ENCODE results near the gene ADAP1.
"Not testable (repeated sequence)": the region's sequence is repeated elsewhere in the genome, so short reads cannot be mapped to it uniquely, and the experiment has no call there.

Gene ADAP1

DNA sequence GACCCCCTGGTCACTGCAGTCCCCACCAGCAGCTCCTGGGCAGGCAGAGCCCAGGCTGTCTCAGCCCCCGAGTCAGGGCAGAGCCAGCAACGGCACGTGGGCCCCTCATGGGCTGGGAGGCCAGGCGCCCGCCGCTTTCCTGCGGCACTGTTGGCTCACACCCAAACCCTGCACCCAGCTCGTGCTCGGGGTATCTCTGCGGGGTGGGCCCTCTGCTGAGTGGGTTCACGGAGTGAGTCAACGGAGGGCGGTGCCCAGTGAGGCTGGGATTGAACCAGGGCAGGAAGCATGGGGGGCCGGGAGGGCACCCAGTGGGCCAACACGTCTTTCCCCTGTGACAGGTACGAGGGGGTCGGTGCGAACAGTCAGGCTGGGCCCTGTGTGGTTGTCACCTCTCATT, 28.9 kb downstream of the ADAP1 start:
- no peak for DNase-seq (ENCODE audit: low read depth)
- no peak for TF ChIP-seq CTCF (IDR thresholded peaks at IDR 0.05; ENCODE audit: low read depth, low read length, missing control alignments)
- no peak overlapping the region for H3K4me3 ChIP-seq (ENCODE audit: low read depth, low read length)

DNA sequence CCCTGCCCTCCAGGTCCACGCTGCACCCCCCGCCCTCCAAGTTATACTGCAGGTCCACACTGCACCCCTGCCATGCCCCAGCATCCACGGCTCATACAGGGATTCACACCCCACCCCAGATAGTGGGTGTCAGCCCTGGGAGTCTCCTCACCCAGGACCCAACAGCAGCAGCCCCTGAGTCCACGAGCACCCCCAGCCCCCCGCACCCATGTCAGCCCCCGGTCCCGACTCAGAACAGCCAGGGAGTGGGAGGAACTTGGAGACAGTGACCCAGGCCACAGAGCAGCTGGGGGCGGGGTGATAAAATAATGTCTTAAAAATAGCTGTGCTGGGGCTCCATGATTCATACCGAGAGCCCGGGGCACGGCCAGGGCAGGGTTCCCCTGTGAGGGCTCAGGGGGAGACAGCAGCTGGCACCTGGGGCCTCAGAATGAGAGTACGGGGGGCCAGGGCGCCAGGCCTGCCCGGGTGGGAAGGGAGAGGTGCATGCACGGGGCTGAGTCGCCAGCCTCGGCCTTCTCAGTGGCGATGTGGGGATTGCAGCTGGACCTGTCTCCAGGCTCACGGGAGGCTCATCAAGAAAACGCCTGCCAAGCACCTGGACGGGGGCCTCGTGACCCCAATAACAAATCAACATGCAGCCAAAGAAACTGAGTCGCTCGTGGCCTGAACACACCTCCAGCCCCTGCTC, 29.8 kb downstream of the ADAP1 start:
- peak overlapping the region; percentile 43 for H3K4me3 ChIP-seq (ENCODE audit: low read depth, low read length)
- no peak for TF ChIP-seq CTCF (IDR thresholded peaks at IDR 0.05; ENCODE audit: low read depth, low read length, missing control alignments)
- DNase-seq (ENCODE audit: low read depth): no peak

GRCh38 chr7:924042-924441, 30.4 kb downstream of the ADAP1 start:
- DNase-seq (ENCODE audit: low read depth): not testable (repeated sequence)
- peak overlapping the region; percentile 73 for H3K4me3 ChIP-seq (ENCODE audit: low read depth, low read length)

- peak; percentile 84 for DNase-seq (ENCODE audit: low read depth)
- no peak for TF ChIP-seq CTCF (IDR thresholded peaks at IDR 0.05; ENCODE audit: low read depth, low read length, missing control alignments)
- peak overlapping the region; percentile 73 for H3K4me3 ChIP-seq (ENCODE audit: low read depth, low read length)
Measured at GRCh38 chr7:923108-924041, 31.1 kb downstream of the ADAP1 start.

DNA sequence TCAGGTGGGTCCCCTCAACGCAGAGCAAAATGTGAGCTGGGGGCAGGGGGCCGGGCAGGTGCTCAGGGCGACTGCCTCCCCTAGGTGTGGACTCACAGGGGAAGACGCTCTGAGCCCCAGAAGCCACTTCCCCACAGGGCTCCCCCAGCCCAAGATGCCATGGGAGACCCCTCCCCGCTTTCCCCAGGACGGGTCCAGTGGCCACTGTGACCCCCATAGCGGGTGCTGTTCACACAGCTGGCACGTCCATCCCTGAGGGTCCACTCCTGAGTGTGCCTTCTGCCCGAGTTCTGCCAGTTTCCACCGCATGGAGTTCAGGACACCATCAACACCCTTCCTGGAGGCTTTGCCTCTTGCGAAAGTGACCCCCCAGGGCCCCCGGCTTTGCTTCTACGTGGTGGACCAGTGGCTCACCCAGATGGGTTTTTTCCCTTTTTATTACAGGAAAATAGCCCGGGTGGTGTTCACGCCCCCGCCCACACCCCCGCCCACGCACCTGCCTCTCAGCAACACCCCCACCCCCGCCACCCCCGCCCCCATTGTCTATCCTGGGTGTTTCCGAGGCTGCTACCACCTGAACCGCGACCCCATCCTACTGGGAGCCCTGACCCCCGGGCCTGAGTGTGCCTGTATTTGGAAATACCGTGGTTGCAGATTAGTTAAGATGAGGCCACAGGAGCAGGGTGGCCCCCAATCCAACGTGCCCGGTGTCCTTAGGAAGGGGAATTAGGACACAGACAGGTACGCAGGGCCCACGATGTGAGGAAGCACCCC, 32.0 kb downstream of the ADAP1 start:
- DNase-seq (ENCODE audit: low read depth): no peak
- H3K4me3 ChIP-seq (ENCODE audit: low read depth, low read length): peak overlapping the region; percentile 73

DNA sequence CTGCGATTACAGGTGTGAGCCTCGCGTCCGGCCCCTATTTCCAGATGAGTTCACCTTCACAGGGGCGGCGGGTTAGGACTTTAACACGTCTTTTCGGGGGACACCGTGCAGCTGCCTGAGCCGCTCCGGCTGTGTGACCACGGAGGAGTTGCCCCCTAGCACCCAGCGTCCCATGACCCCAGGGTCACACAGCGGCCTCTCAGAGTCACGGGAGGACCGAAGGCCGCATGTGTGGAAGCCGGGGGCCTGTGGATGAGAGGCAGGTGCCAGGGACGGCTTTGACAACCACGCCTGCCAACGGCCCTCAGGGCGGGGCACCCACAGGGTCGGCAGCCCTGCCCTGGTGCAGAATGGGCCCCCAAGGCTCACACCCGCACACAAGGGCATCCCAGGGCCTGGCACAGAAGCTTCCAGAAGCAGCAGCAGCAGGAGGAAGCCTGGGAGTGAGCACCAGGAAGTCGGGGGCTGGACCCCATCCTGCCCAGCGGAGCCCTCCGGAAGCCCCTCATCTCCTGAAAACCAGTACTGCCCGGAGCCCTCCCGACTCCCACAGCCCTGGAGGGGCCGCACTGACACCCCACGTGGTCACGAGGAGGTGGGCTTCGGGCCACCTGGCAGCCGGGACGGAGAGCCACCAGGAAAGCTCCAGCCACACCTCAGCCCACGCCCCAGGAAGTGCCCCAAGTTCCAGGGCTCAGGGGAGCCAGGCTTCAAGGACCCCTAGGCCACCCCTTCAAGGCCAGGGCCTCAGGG, 32.7 kb downstream of the ADAP1 start:
- no peak for DNase-seq (ENCODE audit: low read depth)
- peak overlapping the region; percentile 48 for H3K4me3 ChIP-seq (ENCODE audit: low read depth, low read length)
- TF ChIP-seq CTCF (IDR thresholded peaks at IDR 0.05; ENCODE audit: low read depth, low read length, missing control alignments): no peak

More for the DNA sequence above, 32.0 kb downstream of the ADAP1 start:
- no peak for TF ChIP-seq CTCF (IDR thresholded peaks at IDR 0.05; ENCODE audit: low read depth, low read length, missing control alignments)

Data from GM12864 (cell line).